GM13977 (cell line): ENCODE results near the gene TBXA2R.
"Not testable (repeated sequence)": the region's sequence is repeated elsewhere in the genome, so short reads cannot be mapped to it uniquely, and the experiment has no call there.

Source experiments
- DNase-seq: peaks from one replicate; pipeline ENCODE4 v3.0.0; 2012; ENCODE audit warnings: low spot score
- CTCF ChIP-seq: IDR thresholded peaks from 2 replicates; pipeline ENCODE4 v1.5.1; 2012; ENCODE audit warnings: mild to moderate bottlenecking, control low read depth; ENCODE audit not compliant: insufficient read depth; ENCODE audit errors: extremely low read depth, missing control alignments
- in situ Hi-C: fragments of 300-500 bp; cut with MboI; formaldehyde crosslinking; loops from one replicate; pipeline ENCODE4 v1.12.0; 2022; ENCODE audit warnings: low sequenced_read_pairs, low pct_unique_long_range_greater_than_20kb, mixed read lengths, inconsistent platforms; ENCODE audit not compliant: unreplicated experiment

Gene TBXA2R

GRCh38 chr19:3573162-3573857 lies 33.4 kb downstream of the TBXA2R start:
- in situ Hi-C loops: no loop called here
- DNase-seq: no peak
- TF ChIP-seq CTCF: no peak

- no peak for TF ChIP-seq CTCF
These were observed 33.9 kb downstream of the TBXA2R start, which contains the start of gene HMG20B for GRCh38 chr19:3572855-3573161. TSS of gene HMG20B (plus strand) at chr19:3572944. CDS start at chr19:3573310, 366 bp downstream.

GRCh38 chr19:3572132-3572854 lies 34.4 kb downstream of the TBXA2R start:
- peak; percentile 99 for DNase-seq
- TF ChIP-seq CTCF: no peak

More at GRCh38 chr19:3572855-3573161, 33.9 kb downstream of the TBXA2R start, which contains the start of gene HMG20B:
- no peak for DNase-seq
- in situ Hi-C loops: no loop called here

GRCh38 chr19:3570606-3571011 lies 36.1 kb downstream of the TBXA2R start:
- no peak for DNase-seq

More at GRCh38 chr19:3572132-3572854, 34.4 kb downstream of the TBXA2R start:
- in situ Hi-C loops: no loop called here

GRCh38 chr19:3570042-3570441 lies 36.6 kb downstream of the TBXA2R start:
- in situ Hi-C loops, DNase-seq: not testable (repeated sequence)

More at GRCh38 chr19:3570606-3571011, 36.1 kb downstream of the TBXA2R start:
- TF ChIP-seq CTCF: no peak
- in situ Hi-C loops: no loop called here

- in situ Hi-C loops: no loop called here
- no peak for DNase-seq
These were observed 41.5 kb downstream of the TBXA2R start for GRCh38 chr19:3565139-3565538.

More at GRCh38 chr19:3565139-3565538, 41.5 kb downstream of the TBXA2R start:
- no peak for TF ChIP-seq CTCF
